Natural killer cell (primary cell): Measurements from ENCODE around the gene PRELP. TPM values are rescaled to one million over a fixed set of nuclear protein-coding genes. Genes with fewer than 3 reads are reported as not detected.

ENCODE experiments used
- ATAC-seq, 3 donors: fragments of 150-1000 bp in 2 of 3; fragments of 200-7000 bp in 1 of 3; cut with Tn5 transposase; 1 replicate in 1 of 3; 2 replicates in 2 of 3; pipeline ENCODE4 v1.10.0; 2021; ENCODE audit warnings: mild to moderate bottlenecking in 2 of 3, moderate library complexity in 2 of 3
- DNase-seq, 2 donors: peaks; one replicate each; pipeline versions ENCODE4 v3.0.0 to v3.0.0-alpha.2; 2013 to 2021; ENCODE audit warnings: mixed read lengths in 1 of 2
- H3K27ac ChIP-seq: one replicate; pipeline ENCODE4 v1.5.1; 2013; ENCODE audit warnings: mild to moderate bottlenecking, low read length
- H3K27me3 ChIP-seq: one replicate; pipeline ENCODE4 v1.6.1; 2013; ENCODE audit warnings: low read length; ENCODE audit not compliant: control insufficient read depth, insufficient read depth
- H3K36me3 ChIP-seq: one replicate; pipeline ENCODE4 v1.6.1; 2013; ENCODE audit warnings: low read length; ENCODE audit not compliant: control insufficient read depth, insufficient read depth
- H3K4me1 ChIP-seq: one replicate; pipeline ENCODE4 v1.6.1; 2013; ENCODE audit warnings: low read length; ENCODE audit not compliant: control insufficient read depth, insufficient read depth
- H3K4me3 ChIP-seq: one replicate; pipeline ENCODE4 v1.5.1; 2013; ENCODE audit warnings: low read length
- H3K9me3 ChIP-seq: one replicate; pipeline ENCODE4 v1.6.1; 2013; ENCODE audit warnings: low read length; ENCODE audit not compliant: control insufficient read depth, insufficient read depth
- H3K27ac Mint-ChIP-seq, 2 donors: one replicate each; pipeline ENCODE4 v1.8.0; 2022; ENCODE audit warnings: mild to moderate bottlenecking in 2 of 2, mixed read lengths in 2 of 2, moderate library complexity in 1 of 2
- H3K27me3 Mint-ChIP-seq, 2 donors: one replicate each; pipeline ENCODE4 v1.8.0; 2022; ENCODE audit warnings: low read depth in 2 of 2, mixed read lengths in 2 of 2
- H3K36me3 Mint-ChIP-seq: one replicate; pipeline ENCODE4 v1.8.0; 2022; ENCODE audit warnings: mixed read lengths
- H3K4me1 Mint-ChIP-seq, 2 donors: one replicate each; pipeline ENCODE4 v1.8.0; 2022; ENCODE audit warnings: mixed read lengths in 2 of 2
- H3K4me3 Mint-ChIP-seq: one replicate; pipeline ENCODE4 v1.8.0; 2022; ENCODE audit warnings: mild to moderate bottlenecking, moderate library complexity, mixed read lengths
- H3K9me3 Mint-ChIP-seq, 2 donors: one replicate each; pipeline ENCODE4 v1.8.0; 2022; ENCODE audit warnings: mixed read lengths in 2 of 2
- WGBS: methylation state at CpG from one replicate; pipeline ENCODE4 v1.1.7; 2013; ENCODE audit warnings: missing lambda C conversion rate; ENCODE audit not compliant: insufficient coverage; 5-methylcytosine and 5-hydroxymethylcytosine counted together
- intact Hi-C: fragments of 100-400 bp; cut with micrococcal nuclease; formaldehyde crosslinking; loops from one replicate; pipeline ENCODE4 v1.14.2; 2022
- total RNA-seq, 4 donors: library from RNA; stranded (reverse); fragments of 120-200 nt in 1 of 4; gene quantifications; one replicate each; pipeline versions ENCODE4 v1.2.3 to v1.2.4, GENCODE V29; 2013 to 2022
- TF ChIP-seq, protein P1 (sequence below): fragments of 200-600 bp; IDR thresholded peaks from one replicate; pipeline ENCODE4 v1.8.0; 2022; ENCODE audit warnings: antibody characterized with exemption

The PRELP gene
- total RNA-seq, 3 donors from 2014 or later (not counting 1 experiment from before 2014, with no cell fraction given), result not detected

GRCh38 chr1:203441766-203442165 is 33.8 kb upstream of the PRELP start:
- Mint-ChIP-seq H3K9me3 (peaks cover 2% of the 10 kb centered on the region in 2 donors), H3K4me3 (no peak overlapping the region), H3K27me3 (peaks cover 27 to 41% of the 10 kb centered on the region in 2 donors), H3K36me3 (no peaks in the 10 kb centered on the region), H3K4me1 (no peaks in the 10 kb centered on the region), H3K27ac (no peak overlapping the region)
- no peaks in the 10 kb centered on the region for H3K36me3 ChIP-seq
- H3K9me3 ChIP-seq, result no peaks in the 10 kb centered on the region
- WGBS, result 86% methylated on average over 9 of the region's 9 CpGs
- intact Hi-C loops, result no loop called here
- no peak for ATAC-seq
- TF ChIP-seq, protein P1, sequence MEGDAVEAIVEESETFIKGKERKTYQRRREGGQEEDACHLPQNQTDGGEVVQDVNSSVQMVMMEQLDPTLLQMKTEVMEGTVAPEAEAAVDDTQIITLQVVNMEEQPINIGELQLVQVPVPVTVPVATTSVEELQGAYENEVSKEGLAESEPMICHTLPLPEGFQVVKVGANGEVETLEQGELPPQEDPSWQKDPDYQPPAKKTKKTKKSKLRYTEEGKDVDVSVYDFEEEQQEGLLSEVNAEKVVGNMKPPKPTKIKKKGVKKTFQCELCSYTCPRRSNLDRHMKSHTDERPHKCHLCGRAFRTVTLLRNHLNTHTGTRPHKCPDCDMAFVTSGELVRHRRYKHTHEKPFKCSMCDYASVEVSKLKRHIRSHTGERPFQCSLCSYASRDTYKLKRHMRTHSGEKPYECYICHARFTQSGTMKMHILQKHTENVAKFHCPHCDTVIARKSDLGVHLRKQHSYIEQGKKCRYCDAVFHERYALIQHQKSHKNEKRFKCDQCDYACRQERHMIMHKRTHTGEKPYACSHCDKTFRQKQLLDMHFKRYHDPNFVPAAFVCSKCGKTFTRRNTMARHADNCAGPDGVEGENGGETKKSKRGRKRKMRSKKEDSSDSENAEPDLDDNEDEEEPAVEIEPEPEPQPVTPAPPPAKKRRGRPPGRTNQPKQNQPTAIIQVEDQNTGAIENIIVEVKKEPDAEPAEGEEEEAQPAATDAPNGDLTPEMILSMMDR, result no peak
- H3K27ac ChIP-seq, result no peak overlapping the region
- no peaks in the 10 kb centered on the region for H3K27me3 ChIP-seq
- H3K4me1 ChIP-seq, result no peaks in the 10 kb centered on the region
- no peak overlapping the region for H3K4me3 ChIP-seq
- no peak for DNase-seq

DNA sequence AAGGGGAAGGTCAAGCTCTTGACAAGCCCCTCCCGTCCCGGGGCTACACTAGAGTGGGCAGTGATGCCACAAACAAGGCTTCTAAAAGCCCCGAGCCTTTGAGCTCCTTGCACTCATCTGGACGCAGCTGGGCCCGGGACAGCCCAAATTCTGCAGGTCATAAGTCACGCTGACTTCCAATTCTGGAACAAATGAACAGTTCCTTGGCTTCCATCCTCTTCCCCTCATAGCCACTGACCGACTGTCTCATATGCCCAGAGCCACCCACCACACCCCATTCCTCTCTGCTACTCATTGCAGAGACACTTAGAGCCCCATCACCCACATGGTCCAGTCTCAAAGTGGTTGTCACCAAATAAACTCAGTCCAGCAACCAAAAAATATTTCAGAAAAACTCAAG is 32.8 kb upstream of the PRELP start:
- Histone ChIP-seq H3K36me3 (no peaks in the 10 kb centered on the region), H3K9me3 (no peaks in the 10 kb centered on the region), H3K27me3 (no peaks in the 10 kb centered on the region), H3K4me1 (no peaks in the 10 kb centered on the region), H3K27ac (no peak overlapping the region), H3K4me3 (no peak overlapping the region)
- Mint-ChIP-seq H3K27me3 (peaks cover 24 to 51% of the 10 kb centered on the region in 2 donors), H3K4me1 (no peaks in the 10 kb centered on the region), H3K27ac (no peak overlapping the region), H3K4me3 (no peak overlapping the region), H3K36me3 (no peaks in the 10 kb centered on the region), H3K9me3 (peaks cover 2% of the 10 kb centered on the region in 2 donors)
- intact Hi-C loops, result no loop called here
- TF ChIP-seq, protein P1, result no peak
- ATAC-seq, result no peak
- no peak for DNase-seq
- 68% methylated on average over 7 of the region's 7 CpGs for WGBS

- H3K27ac ChIP-seq, result no peak overlapping the region
- peaks cover 24 to 51% of the 10 kb centered on the region in 2 donors for H3K27me3 Mint-ChIP-seq
Measured at GRCh38 chr1:203443296-203443695, 32.3 kb upstream of the PRELP start.

DNA sequence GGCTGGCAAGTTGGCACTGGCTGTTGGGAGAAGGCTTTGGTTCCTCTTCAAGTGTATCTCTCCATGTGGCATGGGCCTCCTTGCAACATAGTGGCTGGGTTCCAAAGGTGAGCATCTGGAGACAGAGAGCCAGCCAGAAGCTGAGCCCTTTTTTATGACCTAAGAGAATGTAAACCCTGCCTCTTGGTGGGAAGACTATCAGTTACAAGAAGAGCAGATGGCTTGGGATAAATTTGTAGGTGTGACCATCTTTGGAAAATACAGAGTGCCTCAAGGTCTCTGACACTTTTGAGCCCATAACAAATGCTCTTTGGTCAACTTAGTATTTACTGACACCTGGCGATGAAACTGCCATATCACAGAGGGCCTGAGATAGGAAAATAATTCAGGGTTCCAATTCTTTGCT is 31.4 kb upstream of the PRELP start:
- DNase-seq (no peak), ATAC-seq (no peak)
- TF ChIP-seq, protein P1, result no peak
- Histone ChIP-seq H3K4me1 (no peaks in the 10 kb centered on the region), H3K36me3 (no peaks in the 10 kb centered on the region), H3K27ac (no peak overlapping the region), H3K9me3 (no peaks in the 10 kb centered on the region), H3K4me3 (no peak overlapping the region), H3K27me3 (no peaks in the 10 kb centered on the region)
- no peak overlapping the region for H3K4me3 Mint-ChIP-seq
- intact Hi-C loops, result no loop called here
- no peaks in the 10 kb centered on the region for H3K36me3 Mint-ChIP-seq
- H3K27me3 Mint-ChIP-seq, result peaks cover 25 to 51% of the 10 kb centered on the region in 2 donors
- H3K9me3 Mint-ChIP-seq, result peaks cover 2% of the 10 kb centered on the region in 2 donors
- no peak overlapping the region for H3K27ac Mint-ChIP-seq
- no peaks in the 10 kb centered on the region for H3K4me1 Mint-ChIP-seq
- WGBS, result 100% methylated on average over 1 of the region's 1 CpG

More at GRCh38 chr1:203443296-203443695, 32.3 kb upstream of the PRELP start:
- ATAC-seq (no peak), DNase-seq (no peak)
- Histone ChIP-seq H3K27me3 (no peaks in the 10 kb centered on the region), H3K9me3 (no peaks in the 10 kb centered on the region), H3K36me3 (no peaks in the 10 kb centered on the region), H3K4me1 (no peaks in the 10 kb centered on the region), H3K4me3 (no peak overlapping the region)
- no peaks in the 10 kb centered on the region for H3K36me3 Mint-ChIP-seq
- intact Hi-C loops, result no loop called here
- 81% methylated on average over 2 of the region's 2 CpGs for WGBS
- H3K4me3 Mint-ChIP-seq, result no peak overlapping the region
- H3K9me3 Mint-ChIP-seq, result peaks cover 2% of the 10 kb centered on the region in 2 donors
- no peak overlapping the region for H3K27ac Mint-ChIP-seq
- TF ChIP-seq, protein P1, result no peak
- H3K4me1 Mint-ChIP-seq, result no peaks in the 10 kb centered on the region
